Heart right ventricle (tissue), 16 donors: ENCODE data around the gene ETS1. TPM values are rescaled to one million over a fixed set of nuclear protein-coding genes. Genes with fewer than 3 reads are reported as not detected.
A peak's percentile ranks its signal among the peaks of the same experiment; 100 is the strongest.

ENCODE experiments used
- ATAC-seq, 8 donors: fragments of 200-7000 bp; cut with Tn5 transposase; one replicate each; pipeline ENCODE4 v1.9.1; 2020; ENCODE audit warnings: mild to moderate bottlenecking in 8 of 8, moderate library complexity in 8 of 8, moderate number of reproducible peaks in 1 of 8
- DNase-seq, 2 donors: peaks; one replicate each; pipeline ENCODE4 v3.0.0-alpha.2; 2020
- H3K27ac ChIP-seq, 10 donors: fragments of 200-600 bp; sonication (generic) in 2 of 10; one replicate each; pipeline versions ENCODE4 v1.5.0 to v1.8.0; 2020 to 2022; ENCODE audit warnings: mild to moderate bottlenecking in 3 of 10
- H3K27me3 ChIP-seq, 7 donors: fragments of 200-600 bp; one replicate each; pipeline ENCODE4 v1.8.0; 2021 to 2022; ENCODE audit warnings: mild to moderate bottlenecking in 2 of 7
- H3K36me3 ChIP-seq, 9 donors: fragments of 200-600 bp; sonication (generic) in 1 of 9; one replicate each; pipeline versions ENCODE4 v1.5.0 to v1.8.0; 2020 to 2022; ENCODE audit warnings: mild to moderate bottlenecking in 2 of 9
- H3K4me1 ChIP-seq, 9 donors: fragments of 200-600 bp; sonication (generic) in 1 of 9; one replicate each; pipeline versions ENCODE4 v1.5.0 to v1.8.0; 2020 to 2022; ENCODE audit warnings: mild to moderate bottlenecking in 4 of 9
- H3K4me3 ChIP-seq, 10 donors: fragments of 200-600 bp; sonication (generic) in 2 of 10; one replicate each; pipeline versions ENCODE4 v1.5.0 to v1.8.0; 2020 to 2022; ENCODE audit warnings: mild to moderate bottlenecking in 7 of 10, moderate library complexity in 2 of 10
- H3K9me3 ChIP-seq, 11 donors: fragments of 200-600 bp in 10 of 11; sonication (generic) in 2 of 11; one replicate each; pipeline versions ENCODE4 v1.5.0 to v1.8.0; 2013 to 2022; ENCODE audit warnings: mild to moderate bottlenecking in 2 of 11, control low read depth in 1 of 11, moderate library complexity in 1 of 11
- CTCF ChIP-seq, 9 donors: fragments of 200-600 bp; sonication (generic) in 2 of 9; IDR thresholded peaks; one replicate each; pipeline versions ENCODE4 v1.5.0 to v1.8.0; 2021 to 2022; ENCODE audit warnings: antibody characterized with exemption in 9 of 9, mild to moderate bottlenecking in 5 of 9, moderate library complexity in 1 of 9
- WGBS, 2 donors: extraction: QIAGEN DNeasy Blood & Tissue Kit; methylation state at CpG; one replicate each; pipeline ENCODE4 v1.1.7; 2013; ENCODE audit warnings: inconsistent platforms in 1 of 2; 5-methylcytosine and 5-hydroxymethylcytosine counted together
- intact Hi-C, 10 donors: fragments of 100-400 bp; cut with DNase I; formaldehyde crosslinking; loops; one replicate each; pipeline versions ENCODE4 v1.11.1 to v1.14.2; 2022
- polyA plus RNA-seq, 2 donors: library from polyadenylated mRNA; stranded (reverse); fragments of 200-250 nt; gene quantifications; one replicate each; pipeline ENCODE4 v1.2.3, GENCODE V29; 2013
- total RNA-seq, 10 donors: library from RNA; stranded (reverse); fragmentation: NEBNext Ultra II Directional in 3 of 10; extraction: Animal tissue kit (Norgen Biotek cat#: 25700) in 3 of 10; gene quantifications; one replicate each; pipeline versions ENCODE4 v1.2.1 to v1.2.4, GENCODE V29; 2021 to 2023
- donor health status: Arrhythmogenic right ventricular cardiomyopathy.
- donor health status: ischemic (EF 13 %, LVEDD 7.1; RV severe dilation, severe dysfunction).
- donor health status: healthy with polysubstance abuse.
- donor health status: DM: no; HTN: yes; CAD: no.
- donor health status: DM: no; HTN: no; CAD: no.
- donor health status: ischemic (EF 25% LVEDD 6.9; RV normal size, moderate dysfunction).
- donor health status: ischemic (EF 25% LVEDD 5.7; RV mildly dilated, moderate dysfunction).
- donor health status: healthy.
- donor health status: DM: yes; HTN: yes; CAD: no.
- donor health status: Ischemic cardiomyopathy.
- donor health status: ischemic (EF 35%, LVEDD 5.7; RV mildly dilated, moderate dysfunction).
- donor health status: nonischemic (EF 11% LVEDD 7.7; RV severe dilation, severe dysfunction).
- donor health status: DM: yes; HTN: yes; CAD: no.
- donor health status: PGD.
- donor health status: ischemic (EF 29% LVEDD 5.4; RV normal size, mild dysfunction).
- donor health status: nonischemic (EF 23%, LVEDD 6.1; RV moderate dilation, normal function).

The ETS1 gene
- total and polyA plus RNA-seq, 12 donors, result 21.3 to 93.4 (median 50.7) TPM

GRCh38 chr11:128462922-128463321 lies 124.4 kb downstream of the ETS1 start:
- DNase-seq (no peak), ATAC-seq (peak in 2 of 8 donors; percentile 1 to 4)
- intact Hi-C loops, result loop anchor here in 4 of 10 donors (10.0 kb wide), 3 partner anchors 128 to 168 kb away; no protein-coding TSS in a partner anchor
- no peak overlapping the region for H3K4me3 ChIP-seq
- WGBS, 2 donors, result 40 to 49% methylated on average over 4 of the region's 4 CpGs
- peak overlapping the region in 9 of 10 donors; percentile 12 to 84 (median 75) for H3K27ac ChIP-seq
- H3K4me1 ChIP-seq, result peaks cover 19 to 76% (median 58%) of the 10 kb centered on the region in 9 donors
- no peaks in the 10 kb centered on the region for H3K27me3 ChIP-seq
- no peaks in the 10 kb centered on the region for H3K9me3 ChIP-seq
- no peak for TF ChIP-seq CTCF (IDR thresholded peaks at IDR 0.05)
- peaks cover 0 to 94% (median 20%) of the 10 kb centered on the region in 9 donors for H3K36me3 ChIP-seq

- Histone ChIP-seq H3K4me3 (no peak overlapping the region), H3K27me3 (no peaks in the 10 kb centered on the region), H3K4me1 (peaks cover 11 to 76% (median 51%) of the 10 kb centered on the region in 9 donors), H3K36me3 (peaks cover 0 to 94% (median 20%) of the 10 kb centered on the region in 9 donors), H3K9me3 (no peaks in the 10 kb centered on the region), H3K27ac (peak overlapping the region in 3 of 10 donors; percentile 77 to 84 (median 79))
- WGBS, 2 donors, result 96 to 97% methylated on average over 13 of the region's 13 CpGs
- no peak for ATAC-seq
- no peak for TF ChIP-seq CTCF (IDR thresholded peaks at IDR 0.05)
- no peak for DNase-seq
- intact Hi-C loops, result loop anchor here in 4 of 10 donors (10.0 kb wide), 3 partner anchors 127 to 167 kb away; no protein-coding TSS in a partner anchor
These were observed 125.2 kb downstream of the ETS1 start for GRCh38 chr11:128462189-128462588.

- TF ChIP-seq CTCF (IDR thresholded peaks at IDR 0.05), result no peak
- Histone ChIP-seq H3K36me3 (peaks cover 0 to 71% (median 20%) of the 10 kb centered on the region in 9 donors), H3K27me3 (no peaks in the 10 kb centered on the region), H3K9me3 (no peaks in the 10 kb centered on the region), H3K27ac (peak overlapping the region in 8 of 10 donors; percentile 11 to 66 (median 32)), H3K4me1 (peaks cover 4 to 66% (median 32%) of the 10 kb centered on the region in 9 donors), H3K4me3 (no peak overlapping the region)
- DNase-seq (no peak), ATAC-seq (peak in 1 of 8 donors; percentile 23)
- 24 to 36% methylated on average over 5 of the region's 5 CpGs for WGBS, 2 donors
- intact Hi-C loops, result loop anchor here in 1 of 10 donors (5.0 kb wide), 1 partner anchor 36 kb away; no protein-coding TSS in a partner anchor
These were observed 129.0 kb downstream of the ETS1 start for GRCh38 chr11:128458321-128458720.

GRCh38 chr11:128457874-128458273 lies 129.5 kb downstream of the ETS1 start:
- WGBS, 2 donors, result 93 to 97% methylated on average over 3 of the region's 3 CpGs
- H3K27me3 ChIP-seq, result no peaks in the 10 kb centered on the region
- no peak overlapping the region for H3K4me3 ChIP-seq
- peaks cover 0 to 67% (median 20%) of the 10 kb centered on the region in 9 donors for H3K36me3 ChIP-seq
- no peaks in the 10 kb centered on the region for H3K9me3 ChIP-seq
- TF ChIP-seq CTCF (IDR thresholded peaks at IDR 0.05), result no peak
- no peak for ATAC-seq
- intact Hi-C loops, result loop anchor here in 1 of 10 donors (5.0 kb wide), 1 partner anchor 36 kb away; no protein-coding TSS in a partner anchor
- H3K27ac ChIP-seq, result peak overlapping the region in 8 of 10 donors; percentile 11 to 66 (median 40)
- no peak for DNase-seq
- peaks cover 0 to 66% (median 32%) of the 10 kb centered on the region in 9 donors for H3K4me1 ChIP-seq
